Measurements from ENCODE around the gene ST8SIA5.

The ST8SIA5 gene

GRCh38 chr18:46663539-46663938 is 93.3 kb downstream of the ST8SIA5 start:
- DNase-seq = no peak

GRCh38 chr18:46660957-46661749 is 95.7 kb downstream of the ST8SIA5 start:
- peak in 1 of 2 experiments; percentile 15 for DNase-seq

- no peak for DNase-seq
These were observed 97.4 kb downstream of the ST8SIA5 start for GRCh38 chr18:46659484-46659883.

GRCh38 chr18:46657115-46657955 is 99.5 kb downstream of the ST8SIA5 start, which contains the start of gene LOXHD1:
Gene LOXHD1 (minus strand): TSS chr18:46657220. CDS start chr18:46657033, 187 bp downstream.
- no peak for DNase-seq

GRCh38 chr18:46656326-46657114 is 100.3 kb downstream of the ST8SIA5 start:
- DNase-seq = no peak

- no peak for DNase-seq
These were observed 104.5 kb downstream of the ST8SIA5 start for GRCh38 chr18:46652372-46652771.

GRCh38 chr18:46650681-46651080 is 106.2 kb downstream of the ST8SIA5 start:
- DNase-seq = no peak

GRCh38 chr18:46649071-46649862 is 107.6 kb downstream of the ST8SIA5 start:
- DNase-seq = no peak

- no peak for DNase-seq
These were observed 110.4 kb downstream of the ST8SIA5 start for GRCh38 chr18:46646468-46646867.

GRCh38 chr18:46642561-46642960 is 114.3 kb downstream of the ST8SIA5 start:
- no peak for DNase-seq

GRCh38 chr18:46641917-46642316 is 114.9 kb downstream of the ST8SIA5 start:
- no peak for DNase-seq

- no peak for DNase-seq
These were observed 117.5 kb downstream of the ST8SIA5 start for GRCh38 chr18:46639386-46639785.

GRCh38 chr18:46636040-46636630 is 120.7 kb downstream of the ST8SIA5 start:
- no peak for DNase-seq

- DNase-seq = no peak
These were observed 124.3 kb downstream of the ST8SIA5 start for GRCh38 chr18:46632401-46633071.

GRCh38 chr18:46630991-46631390 is 125.9 kb downstream of the ST8SIA5 start:
- DNase-seq = no peak

- DNase-seq = no peak
These were observed 126.7 kb downstream of the ST8SIA5 start for GRCh38 chr18:46630160-46630559.

GRCh38 chr18:46629361-46629760 is 127.5 kb downstream of the ST8SIA5 start:
- DNase-seq = no peak

GRCh38 chr18:46628206-46628605 is 128.6 kb downstream of the ST8SIA5 start:
- DNase-seq = no peak

- DNase-seq = no peak
These were observed 129.7 kb downstream of the ST8SIA5 start for GRCh38 chr18:46627136-46627535.

- no peak for DNase-seq
These were observed 131.8 kb downstream of the ST8SIA5 start for GRCh38 chr18:46625069-46625468.

- DNase-seq = no peak
These were observed 132.7 kb downstream of the ST8SIA5 start for GRCh38 chr18:46624127-46624526.

Data from cerebellar nuclear complex (tissue), 1 donor.